ENCODE data around the gene SPSB4.
A peak's percentile ranks its signal among the peaks of the same experiment; 100 is the strongest.

SPSB4 gene

DNA sequence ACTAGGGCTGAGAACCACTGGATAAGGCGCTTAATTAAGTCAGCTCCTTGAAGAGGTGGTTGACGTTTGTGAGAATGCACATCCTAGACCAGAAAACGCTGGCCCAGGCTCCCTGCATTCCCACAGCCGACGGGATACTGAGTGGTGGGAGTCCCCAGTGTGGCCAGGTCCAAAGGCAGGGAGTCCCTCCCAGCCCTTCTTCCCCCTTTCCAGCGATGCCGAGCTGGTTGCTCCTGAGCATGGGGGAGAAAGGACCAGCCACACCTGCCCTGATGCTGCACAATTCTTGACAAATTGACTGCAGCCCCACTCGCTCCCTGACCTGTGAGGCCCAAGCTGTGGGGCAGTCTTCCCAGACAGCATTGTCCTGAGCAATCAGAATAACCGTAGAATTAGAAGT is 101.0 kb downstream of the SPSB4 start:
- no peak for DNase-seq (ENCODE audit: low spot score)

DNA sequence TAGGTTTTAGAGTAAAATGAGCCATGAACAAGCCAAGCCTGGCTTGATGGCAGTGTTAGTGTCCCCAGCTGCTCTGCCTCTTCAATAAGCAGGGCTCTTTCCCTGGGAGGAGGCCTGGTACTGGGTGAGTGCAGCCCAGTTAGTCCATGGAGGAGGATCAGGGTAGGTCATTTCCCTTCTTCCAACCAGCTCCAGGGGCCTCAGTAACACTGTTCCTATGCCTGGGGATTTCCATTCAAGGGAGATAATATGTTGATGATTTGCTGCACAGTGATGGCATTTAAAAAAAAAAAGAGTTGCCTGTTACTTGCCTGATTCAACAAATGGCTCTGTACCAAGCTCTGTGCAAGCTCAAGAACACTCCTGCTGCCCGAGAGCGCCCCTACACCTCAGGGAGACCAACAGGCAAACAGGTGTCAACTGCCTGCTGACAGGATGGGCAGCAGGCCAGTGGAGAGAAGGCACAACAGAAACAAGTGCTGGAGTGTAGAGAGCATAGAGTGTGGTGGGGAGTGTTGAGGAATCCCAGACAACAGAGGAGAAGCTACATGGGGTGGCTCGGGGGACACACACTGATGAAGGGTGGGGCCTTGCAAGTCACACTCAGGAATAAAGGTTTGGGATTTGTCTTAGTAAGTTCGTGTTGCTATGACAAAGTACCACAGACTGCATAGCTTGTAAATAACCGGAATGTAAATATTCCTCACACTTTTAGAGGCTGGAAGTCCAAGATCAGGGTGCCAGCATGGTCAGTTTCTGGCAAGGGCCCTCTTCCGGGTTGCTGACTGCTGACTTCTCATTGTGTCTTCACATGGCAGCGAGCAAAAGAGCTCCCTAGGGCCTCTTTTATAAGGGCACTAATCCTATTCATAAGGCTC is 101.9 kb downstream of the SPSB4 start:
- no peak for DNase-seq (ENCODE audit: low spot score)

DNA sequence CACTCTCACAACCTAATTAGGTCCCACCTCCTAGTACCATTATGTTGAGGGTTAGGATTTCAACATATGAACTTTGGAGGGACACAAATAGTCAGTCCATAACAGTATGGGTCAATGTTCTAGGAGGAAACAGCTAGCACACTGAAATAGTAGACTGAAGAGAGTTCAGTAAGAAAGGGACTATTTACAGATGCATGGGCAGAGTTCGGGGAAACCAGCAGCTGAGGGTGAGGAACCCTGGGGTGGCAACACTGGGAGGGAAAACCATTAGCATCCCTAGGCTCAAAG is 102.5 kb downstream of the SPSB4 start:
- DNase-seq (ENCODE audit: low spot score), result no peak

DNA sequence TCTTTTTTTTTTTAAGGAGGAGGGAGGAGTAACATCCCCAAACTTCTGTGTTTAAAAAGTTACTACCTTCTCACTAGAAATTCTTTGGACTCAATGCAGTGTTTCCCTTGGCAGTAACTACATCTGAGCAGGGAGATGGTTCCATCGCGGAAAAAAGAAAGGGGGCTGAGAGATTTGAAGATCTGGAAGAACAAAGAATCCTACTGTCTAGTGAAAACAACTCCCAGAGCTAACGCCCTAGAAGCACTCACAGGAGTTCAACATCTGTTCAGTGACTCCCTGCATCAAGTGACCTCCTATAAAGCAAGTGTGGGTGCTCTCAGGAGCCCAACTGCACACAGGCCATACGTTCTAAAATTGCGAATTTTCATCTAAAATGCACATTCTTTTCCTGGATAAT is 113.7 kb downstream of the SPSB4 start:
- DNase-seq (ENCODE audit: low spot score), result no peak

DNA sequence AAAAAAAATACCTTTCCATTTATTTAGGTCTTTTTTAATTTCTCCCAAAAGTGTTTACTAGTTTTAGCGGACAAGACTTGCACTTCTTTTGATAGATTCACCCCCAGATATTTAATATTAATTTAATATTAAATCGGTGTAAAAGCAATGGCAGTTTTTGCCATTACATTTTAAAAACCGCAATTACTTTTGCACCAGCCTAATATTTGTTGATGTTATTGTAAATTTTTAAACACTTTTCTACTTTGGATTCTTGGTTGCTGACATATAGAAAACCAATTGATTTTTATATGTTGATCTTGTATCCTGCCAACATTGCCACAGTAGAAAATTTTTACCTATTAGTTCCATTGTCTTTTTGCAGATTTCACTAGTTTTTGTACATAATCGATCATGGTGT is 116.5 kb downstream of the SPSB4 start:
- no peak for DNase-seq (ENCODE audit: low spot score)

DNA sequence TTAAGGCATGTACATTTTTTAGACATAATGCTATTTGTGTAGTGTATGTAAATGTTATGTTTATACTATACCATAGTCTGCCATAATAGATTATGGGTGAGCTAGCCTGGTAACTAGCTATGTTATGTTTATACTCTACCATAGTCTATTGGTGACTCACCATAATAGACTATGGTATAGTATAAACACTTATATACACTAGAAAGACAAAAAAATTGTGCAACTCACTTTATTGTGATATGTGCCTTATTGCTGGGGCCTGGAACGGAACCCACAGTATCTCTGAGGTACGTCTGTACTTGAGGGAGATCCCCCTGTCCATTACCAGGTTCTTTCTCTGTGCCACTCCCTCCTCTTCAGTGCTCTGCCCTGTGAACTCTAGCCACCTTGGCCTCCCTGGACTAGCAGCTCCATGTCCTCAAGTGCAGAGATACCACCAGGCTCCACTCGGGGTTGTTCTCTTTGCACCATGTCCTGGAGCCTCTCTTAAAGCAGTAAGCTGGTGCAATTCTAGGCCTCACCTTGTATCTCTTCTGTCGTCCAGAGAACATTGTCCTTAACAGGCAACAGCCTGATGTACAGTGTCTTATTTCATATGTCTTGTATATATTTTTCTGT is 119.6 kb downstream of the SPSB4 start:
- no peak for DNase-seq (ENCODE audit: low spot score)

DNA sequence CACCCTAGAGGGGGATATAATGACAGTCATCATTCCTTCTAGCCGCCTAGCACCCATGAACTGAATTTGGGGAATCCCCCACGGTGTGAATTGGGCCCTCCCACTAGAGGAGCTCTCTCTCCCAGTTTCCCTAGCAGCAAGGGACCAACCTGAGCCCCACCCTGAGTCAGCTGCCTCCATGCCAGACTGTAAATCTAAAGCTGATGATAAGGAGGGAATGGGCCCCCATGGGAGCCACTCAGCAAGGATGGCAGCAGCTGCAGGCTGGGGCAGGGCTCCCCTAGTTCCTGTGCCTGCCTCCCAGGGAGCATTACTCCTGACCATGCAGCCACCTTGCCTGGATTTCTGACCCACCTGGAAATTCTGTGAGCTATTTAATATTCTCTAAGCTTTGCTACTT is 123.5 kb downstream of the SPSB4 start:
- DNase-seq (ENCODE audit: low spot score), result no peak

DNA sequence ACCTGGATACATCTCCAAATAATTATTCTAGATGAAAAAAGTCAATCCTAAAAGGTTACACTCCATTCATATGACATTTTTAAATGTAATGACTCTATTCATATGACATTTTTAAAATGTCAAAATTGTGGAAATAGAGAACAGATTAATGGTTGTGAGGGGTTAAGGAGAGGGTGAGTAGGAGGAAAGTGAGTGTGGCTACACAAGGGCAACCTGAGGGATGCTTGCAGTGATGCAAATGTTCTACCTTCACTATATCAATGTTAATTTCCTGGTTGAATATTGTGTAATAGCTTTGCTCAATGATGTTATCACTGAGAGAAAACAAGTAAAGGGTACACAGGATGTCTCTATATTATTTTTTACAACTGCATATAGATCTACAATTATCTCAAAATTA is 125.6 kb downstream of the SPSB4 start:
- no peak for DNase-seq (ENCODE audit: low spot score)

DNA sequence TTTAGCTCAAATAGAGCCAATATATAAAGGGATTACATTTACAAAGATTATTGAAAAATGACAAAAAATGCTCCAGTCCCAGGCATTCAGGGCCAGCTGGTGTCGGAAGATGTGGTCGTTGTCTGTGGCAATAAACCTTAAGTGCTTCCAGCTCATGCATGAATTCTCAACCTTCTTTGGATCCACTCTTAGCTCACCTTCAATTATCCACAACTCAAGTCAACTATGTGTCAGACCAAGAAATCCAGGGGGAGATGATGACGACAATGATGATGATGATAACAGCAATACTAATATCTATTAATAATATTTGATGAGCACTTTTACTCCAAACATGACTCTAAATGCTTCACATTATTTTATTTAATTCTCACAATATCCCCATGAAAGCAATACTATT is 126.9 kb downstream of the SPSB4 start:
- DNase-seq (ENCODE audit: low spot score), result no peak

DNA sequence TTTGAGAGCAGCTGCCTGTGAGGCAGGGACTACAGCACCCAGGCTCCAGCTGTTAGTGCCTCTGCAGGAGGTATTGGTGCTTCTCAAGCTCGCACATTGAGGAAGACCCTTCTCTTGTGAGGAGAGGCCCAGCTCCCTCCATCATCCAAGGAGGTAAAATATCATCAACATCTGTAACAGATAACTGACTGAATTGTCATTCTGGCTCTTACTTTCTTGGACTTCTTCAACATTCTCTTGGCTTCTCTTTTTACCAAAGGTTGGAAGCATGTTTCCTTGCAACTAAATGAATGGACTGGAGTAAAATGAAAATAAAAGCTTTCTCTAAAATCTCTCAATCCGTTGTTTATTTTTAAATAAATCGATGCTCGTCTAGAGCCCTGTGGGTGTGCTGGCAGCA is 127.4 kb downstream of the SPSB4 start:
- DNase-seq (ENCODE audit: low spot score), result no peak

DNA sequence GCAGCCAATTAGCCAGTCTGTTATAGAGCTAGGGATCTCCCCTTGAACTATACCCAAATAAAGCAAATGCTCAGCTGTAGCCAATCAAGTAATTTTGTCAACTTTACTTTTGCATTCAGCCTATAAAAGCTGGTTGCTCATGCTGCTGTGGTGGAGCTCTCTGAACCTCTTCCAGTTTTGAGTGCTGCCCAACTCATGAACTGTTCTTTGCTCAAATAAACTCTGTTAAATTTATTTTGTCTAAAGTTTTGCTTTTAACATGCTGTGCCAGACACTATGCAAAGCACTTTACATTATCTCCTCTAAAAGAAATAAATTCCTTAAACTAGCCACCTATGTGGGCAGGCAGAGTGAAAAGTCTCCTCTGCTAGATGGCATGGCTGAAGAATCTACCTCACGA is 128.8 kb downstream of the SPSB4 start:
- no peak for DNase-seq (ENCODE audit: low spot score)

DNA sequence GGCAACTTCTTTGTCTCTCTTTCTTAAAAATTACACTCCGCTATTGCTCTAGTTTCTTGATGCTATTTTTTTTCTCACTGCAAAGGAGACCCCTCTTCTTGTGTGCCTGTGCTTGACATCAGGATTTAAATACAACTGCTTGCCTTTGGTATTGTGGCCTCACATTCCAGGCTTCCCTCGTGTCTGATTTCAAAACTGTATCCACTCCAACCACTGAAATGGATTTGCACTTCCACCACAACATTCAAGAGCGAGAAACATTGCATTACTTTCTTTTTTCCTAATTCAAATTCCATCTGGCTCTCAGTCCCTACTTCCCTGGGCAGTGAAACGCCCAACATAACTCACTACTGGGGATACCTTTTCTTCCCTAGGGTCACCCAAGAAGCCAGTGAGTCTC is 130.0 kb downstream of the SPSB4 start:
- no peak for DNase-seq (ENCODE audit: low spot score)

DNA sequence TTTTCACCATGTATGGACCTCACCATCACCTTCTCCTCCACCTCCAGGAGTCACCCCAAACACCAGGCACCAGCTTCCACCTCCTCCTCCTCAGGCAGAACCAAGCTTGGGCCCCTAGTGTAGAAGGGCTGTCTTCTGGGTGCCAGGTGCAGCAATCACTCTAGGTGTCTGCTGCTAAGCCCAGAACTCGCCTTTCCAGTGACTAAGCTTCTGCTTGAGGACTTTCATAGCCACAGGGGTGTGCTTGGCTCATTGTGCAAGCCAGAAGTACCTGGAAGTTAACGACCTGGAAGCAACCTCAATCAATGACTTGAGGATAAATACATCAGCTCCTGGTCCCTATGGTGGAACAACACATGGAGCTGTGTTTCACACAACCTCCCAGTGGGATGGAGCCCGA is 130.7 kb downstream of the SPSB4 start:
- DNase-seq (ENCODE audit: low spot score), result no peak

DNA sequence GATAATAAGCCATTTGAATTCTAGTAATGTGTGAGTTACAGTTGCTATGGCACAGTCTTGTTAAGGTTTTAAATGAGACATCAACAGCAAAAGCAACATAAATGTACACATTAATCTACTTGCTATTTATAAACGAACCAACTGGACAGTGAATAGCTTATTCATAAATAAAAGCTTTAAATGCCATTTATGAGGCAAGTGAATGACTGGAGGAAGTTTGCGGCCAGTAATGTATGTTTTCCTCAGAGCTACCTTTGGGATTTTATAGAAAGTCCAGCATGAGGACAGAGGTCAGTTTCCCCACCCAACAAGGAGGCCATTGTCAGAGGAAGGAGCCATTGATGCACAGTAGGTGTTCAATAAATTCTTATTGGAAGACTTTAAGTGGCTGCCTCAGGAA is 132.5 kb downstream of the SPSB4 start:
- DNase-seq (ENCODE audit: low spot score), result no peak

DNA sequence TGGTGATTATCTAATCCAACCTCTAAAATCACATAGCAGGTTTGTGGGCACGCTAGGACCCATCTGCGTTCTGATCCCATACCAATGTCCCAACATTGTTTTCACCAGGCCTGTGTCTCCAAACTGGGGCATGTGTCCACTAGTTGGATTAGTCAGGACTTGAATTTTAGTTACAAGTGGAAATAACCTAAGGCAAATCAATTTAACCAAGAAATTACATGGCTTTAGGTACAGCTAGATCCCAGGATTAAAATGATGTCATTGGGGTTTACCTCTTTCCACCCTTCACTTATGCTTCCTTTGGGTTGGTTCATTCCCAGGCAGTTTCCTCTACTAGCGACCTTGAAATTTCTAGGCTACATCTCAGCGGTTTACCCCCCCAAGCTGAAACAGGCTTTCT is 133.3 kb downstream of the SPSB4 start:
- DNase-seq (ENCODE audit: low spot score), result no peak

DNA sequence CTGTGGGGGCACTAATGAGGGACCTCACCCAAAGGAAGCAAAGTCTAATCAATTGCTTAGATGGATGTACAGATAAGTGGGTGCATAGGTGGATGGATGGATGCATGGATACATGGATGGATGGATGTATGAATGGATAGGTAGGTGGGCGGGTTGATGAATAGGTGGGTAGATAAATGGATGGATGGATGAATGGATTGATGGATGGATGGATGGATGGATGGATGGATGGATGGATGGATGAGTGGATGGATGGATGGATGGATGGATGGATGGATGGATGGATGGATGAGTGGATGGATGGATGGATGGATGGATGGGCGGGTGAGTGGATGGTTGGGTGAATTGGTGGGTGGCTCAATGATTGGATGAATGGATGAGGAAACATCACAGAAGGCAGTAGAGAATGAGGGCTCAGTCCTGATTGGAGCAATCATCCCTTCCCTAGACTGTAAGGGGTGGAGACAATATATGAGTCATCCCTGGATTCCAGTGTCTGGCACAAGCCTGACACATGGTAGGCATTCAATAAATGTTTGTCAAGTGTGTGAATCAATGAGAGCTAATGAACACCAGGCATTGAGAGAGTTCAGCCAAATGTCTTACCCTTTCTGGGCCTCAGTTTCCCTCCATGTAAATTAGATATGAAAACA is 140.1 kb downstream of the SPSB4 start:
- no peak for DNase-seq (ENCODE audit: low spot score)

DNA sequence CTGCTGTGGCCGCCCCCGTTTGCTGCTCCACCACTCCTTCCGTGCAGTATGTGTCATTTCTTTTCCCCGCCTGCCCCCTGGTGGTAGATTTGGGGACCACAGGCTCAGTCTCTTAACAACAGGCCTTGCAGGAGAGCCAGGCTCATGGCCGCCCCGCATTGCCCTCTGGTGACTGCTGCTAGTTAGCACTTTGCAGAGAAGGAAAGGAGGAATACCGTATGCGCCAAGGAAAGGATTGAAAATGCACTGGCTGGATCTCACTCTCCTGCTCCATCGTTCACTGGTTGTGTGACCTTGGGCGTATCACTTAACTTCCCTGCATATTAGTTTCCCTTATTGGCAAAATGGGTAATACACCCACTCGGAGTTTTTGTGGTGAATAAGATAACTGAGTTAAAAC is 141.2 kb downstream of the SPSB4 start:
- peak; percentile 97 for DNase-seq (ENCODE audit: low spot score)

DNA sequence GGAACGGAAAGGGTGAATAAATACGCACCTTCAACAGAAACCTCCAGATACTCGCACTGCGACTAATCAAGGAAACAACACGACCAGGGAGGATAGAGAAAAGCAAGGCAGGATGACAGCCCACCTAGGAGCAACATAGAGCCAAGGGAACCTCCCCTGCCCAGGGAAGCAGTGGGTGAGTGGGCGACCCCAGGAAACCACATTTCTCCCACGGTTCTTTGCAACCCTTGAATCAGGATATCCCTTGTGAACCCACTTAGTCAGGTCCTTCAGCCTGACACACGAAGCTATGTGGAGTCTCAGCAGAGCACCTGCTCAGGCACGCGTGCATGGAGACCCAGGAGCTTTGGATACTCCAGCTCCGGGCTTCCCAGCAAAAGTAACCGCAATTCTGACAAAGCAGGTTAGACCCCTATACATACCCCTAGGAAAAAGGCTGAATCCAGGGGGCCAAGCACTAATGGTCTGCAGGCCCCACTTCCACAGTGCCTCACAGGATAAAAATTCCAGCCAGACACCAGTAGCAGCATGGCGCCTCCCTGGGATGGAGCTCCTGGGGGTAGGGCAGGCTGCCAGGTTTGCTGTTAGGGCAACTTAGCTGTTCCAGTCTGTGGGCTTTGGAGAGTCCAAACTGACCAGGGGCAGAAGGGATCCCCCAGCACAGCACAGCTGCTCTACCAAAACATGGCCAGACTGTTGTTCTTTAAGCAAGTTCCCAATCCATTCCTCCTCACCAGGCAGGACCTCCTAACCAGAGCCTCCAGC is 142.1 kb downstream of the SPSB4 start:
- DNase-seq (ENCODE audit: low spot score), result no peak

Data from Ammon's horn (tissue), 1 donor.